Mammary epithelial cell (primary cell): ENCODE measurements around the gene STIMATE.

Experiments
- EZH2 ChIP-seq: IDR thresholded peaks from 2 replicates; pipeline ENCODE4 v1.6.1; 2012; ENCODE audit warnings: low read length, inconsistent platforms, borderline replicate concordance
- TF ChIP-seq, protein P1 (sequence below), 2 donors: IDR thresholded peaks in 1 of 2; conservative IDR thresholded peaks in 1 of 2; 2 replicates each; pipeline ENCODE4 v1.5.1; 2011 to 2012; ENCODE audit warnings: inconsistent platforms in 2 of 2, low read length in 2 of 2, mild to moderate bottlenecking in 2 of 2, control low read depth in 1 of 2, low read depth in 1 of 2; ENCODE audit not compliant: insufficient read depth in 1 of 2; ENCODE audit errors: extremely low read depth in 1 of 2

DNA sequence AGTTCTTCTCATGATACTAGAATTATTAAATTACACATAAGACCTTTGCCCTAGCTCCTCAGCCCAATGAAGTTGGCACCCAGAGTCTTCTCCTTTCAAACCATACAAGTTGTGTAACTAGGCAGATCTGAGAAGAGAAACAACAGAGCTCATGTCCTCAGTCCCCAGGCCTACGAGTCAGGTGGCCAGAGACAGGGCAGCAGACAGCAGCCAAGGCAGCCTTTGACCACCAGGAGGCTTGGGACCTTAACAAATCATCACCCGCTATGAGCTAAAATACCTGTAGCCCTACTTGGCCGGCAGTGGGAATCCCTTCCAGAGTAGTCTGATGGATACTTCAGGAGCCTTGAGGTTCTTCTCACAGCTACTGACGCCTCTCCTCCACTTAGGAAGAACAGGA is 18.3 kb downstream of the STIMATE start:
- TF ChIP-seq, protein P1, sequence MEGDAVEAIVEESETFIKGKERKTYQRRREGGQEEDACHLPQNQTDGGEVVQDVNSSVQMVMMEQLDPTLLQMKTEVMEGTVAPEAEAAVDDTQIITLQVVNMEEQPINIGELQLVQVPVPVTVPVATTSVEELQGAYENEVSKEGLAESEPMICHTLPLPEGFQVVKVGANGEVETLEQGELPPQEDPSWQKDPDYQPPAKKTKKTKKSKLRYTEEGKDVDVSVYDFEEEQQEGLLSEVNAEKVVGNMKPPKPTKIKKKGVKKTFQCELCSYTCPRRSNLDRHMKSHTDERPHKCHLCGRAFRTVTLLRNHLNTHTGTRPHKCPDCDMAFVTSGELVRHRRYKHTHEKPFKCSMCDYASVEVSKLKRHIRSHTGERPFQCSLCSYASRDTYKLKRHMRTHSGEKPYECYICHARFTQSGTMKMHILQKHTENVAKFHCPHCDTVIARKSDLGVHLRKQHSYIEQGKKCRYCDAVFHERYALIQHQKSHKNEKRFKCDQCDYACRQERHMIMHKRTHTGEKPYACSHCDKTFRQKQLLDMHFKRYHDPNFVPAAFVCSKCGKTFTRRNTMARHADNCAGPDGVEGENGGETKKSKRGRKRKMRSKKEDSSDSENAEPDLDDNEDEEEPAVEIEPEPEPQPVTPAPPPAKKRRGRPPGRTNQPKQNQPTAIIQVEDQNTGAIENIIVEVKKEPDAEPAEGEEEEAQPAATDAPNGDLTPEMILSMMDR (conservative IDR thresholded peaks at IDR 0.05 in 1 of 2, IDR thresholded peaks at IDR 0.05 in 1 of 2; ENCODE audit: extremely low read depth in 1 of 2, insufficient read depth in 1 of 2, low read depth in 1 of 2, low read length in 2 of 2): no peak
- no peak for TF ChIP-seq EZH2
